HG03103 (cell line): Measurements from ENCODE around the gene SMURF2.
"Not testable (repeated sequence)": the region's sequence is repeated elsewhere in the genome, so short reads cannot be mapped to it uniquely, and the experiment has no call there.

Experiments used
- ATAC-seq: cut with Tn5 transposase; IDR thresholded peaks from one replicate; pipeline ENCODE4 v1.9.1; 2021; ENCODE audit warnings: low read depth; ENCODE audit not compliant: unreplicated experiment

Gene SMURF2

GRCh38 chr17:64634218-64634617 is 27.9 kb downstream of the SMURF2 start:
- no peak for ATAC-seq

- ATAC-seq: no peak
Observed at GRCh38 chr17:64632606-64633005, 29.5 kb downstream of the SMURF2 start.

GRCh38 chr17:64632194-64632593 is 29.9 kb downstream of the SMURF2 start:
- no peak for ATAC-seq

GRCh38 chr17:64630309-64631223 is 31.5 kb downstream of the SMURF2 start:
- ATAC-seq: no peak

- ATAC-seq: no peak
Observed at GRCh38 chr17:64628641-64629040, 33.5 kb downstream of the SMURF2 start.

- no peak for ATAC-seq
Observed at GRCh38 chr17:64627797-64628196, 34.3 kb downstream of the SMURF2 start.

- no peak for ATAC-seq
Observed at GRCh38 chr17:64626827-64627226, 35.3 kb downstream of the SMURF2 start.

GRCh38 chr17:64625541-64625940 is 36.6 kb downstream of the SMURF2 start:
- no peak for ATAC-seq

GRCh38 chr17:64622931-64623654 is 39.0 kb downstream of the SMURF2 start:
- no peak for ATAC-seq

GRCh38 chr17:64621772-64622171 is 40.3 kb downstream of the SMURF2 start:
- no peak for ATAC-seq

GRCh38 chr17:64618848-64619247 is 43.3 kb downstream of the SMURF2 start:
- ATAC-seq: no peak

GRCh38 chr17:64617125-64617780 is 44.9 kb downstream of the SMURF2 start:
- no peak for ATAC-seq

- no peak for ATAC-seq
Observed at GRCh38 chr17:64615028-64615677, 47.0 kb downstream of the SMURF2 start.

GRCh38 chr17:64614266-64615027 is 47.7 kb downstream of the SMURF2 start:
- no peak for ATAC-seq

- ATAC-seq: no peak
Observed at GRCh38 chr17:64611369-64611768, 50.7 kb downstream of the SMURF2 start.

GRCh38 chr17:64610244-64610643 is 51.9 kb downstream of the SMURF2 start:
- ATAC-seq: not testable (repeated sequence)

- no peak for ATAC-seq
Observed at GRCh38 chr17:64608571-64608981, 53.5 kb downstream of the SMURF2 start.

- ATAC-seq: no peak
Observed at GRCh38 chr17:64607862-64608565, 54.1 kb downstream of the SMURF2 start.

GRCh38 chr17:64604532-64604931 is 57.6 kb downstream of the SMURF2 start:
- not testable (repeated sequence) for ATAC-seq
